AG04450 (cell line): Measurements from ENCODE around the gene TAGAP. TPM values are rescaled to one million over a fixed set of nuclear protein-coding genes. Genes with fewer than 3 reads are reported as not detected.
"Not testable (repeated sequence)": the region's sequence is repeated elsewhere in the genome, so short reads cannot be mapped to it uniquely, and the experiment has no call there.

ENCODE experiments used
- CTCF ChIA-PET: fragments of 300-600, 350-600 bp; formaldehyde crosslinking; extraction: SDS; loops from one replicate; lab custom pipeline; 2022; ENCODE audit warnings: antibody characterized with exemption, inconsistent platforms; lab: Charles Lee
- POLR2A ChIA-PET: fragments of 350-600 bp; formaldehyde crosslinking; extraction: SDS; loops from one replicate; lab custom pipeline; 2021; ENCODE audit warnings: antibody characterized with exemption, inconsistent platforms; lab: Yijun Ruan, JAX
- DNase-seq: peaks from one replicate; pipeline ENCODE4 v3.0.0-alpha.2; 2011; ENCODE audit warnings: low read depth, low spot score
- H3K27ac ChIP-seq: one replicate; pipeline ENCODE4 v1.5.1; 2012; ENCODE audit warnings: low read depth, low read length, control low read depth
- H3K27me3 ChIP-seq: one replicate; pipeline ENCODE4 v1.6.0; 2012; ENCODE audit warnings: low read length; ENCODE audit not compliant: control insufficient read depth, insufficient read depth
- H3K4me3 ChIP-seq: 2 replicates; pipeline ENCODE4 v1.5.1; 2011; ENCODE audit warnings: mild to moderate bottlenecking, low read depth, low read length, control low read depth
- H3K9me3 ChIP-seq: 2 replicates; pipeline ENCODE4 v1.5.1; 2012; ENCODE audit warnings: low read length; ENCODE audit not compliant: control insufficient read depth, insufficient read depth
- polyA plus RNA-seq: library from polyadenylated mRNA; depleted of rRNA; stranded (reverse); fragments of >200 nt; gene quantifications from 2 replicates; pipeline ENCODE4 v1.2.3, GENCODE V29; 2011
- TF ChIP-seq, protein P1 (sequence below): IDR thresholded peaks from 2 replicates; pipeline ENCODE4 v1.5.1; 2011; ENCODE audit warnings: low read depth, low read length, control low read depth, inconsistent platforms

TAGAP gene
- polyA plus RNA-seq, 1 experiment = not detected

DNA sequence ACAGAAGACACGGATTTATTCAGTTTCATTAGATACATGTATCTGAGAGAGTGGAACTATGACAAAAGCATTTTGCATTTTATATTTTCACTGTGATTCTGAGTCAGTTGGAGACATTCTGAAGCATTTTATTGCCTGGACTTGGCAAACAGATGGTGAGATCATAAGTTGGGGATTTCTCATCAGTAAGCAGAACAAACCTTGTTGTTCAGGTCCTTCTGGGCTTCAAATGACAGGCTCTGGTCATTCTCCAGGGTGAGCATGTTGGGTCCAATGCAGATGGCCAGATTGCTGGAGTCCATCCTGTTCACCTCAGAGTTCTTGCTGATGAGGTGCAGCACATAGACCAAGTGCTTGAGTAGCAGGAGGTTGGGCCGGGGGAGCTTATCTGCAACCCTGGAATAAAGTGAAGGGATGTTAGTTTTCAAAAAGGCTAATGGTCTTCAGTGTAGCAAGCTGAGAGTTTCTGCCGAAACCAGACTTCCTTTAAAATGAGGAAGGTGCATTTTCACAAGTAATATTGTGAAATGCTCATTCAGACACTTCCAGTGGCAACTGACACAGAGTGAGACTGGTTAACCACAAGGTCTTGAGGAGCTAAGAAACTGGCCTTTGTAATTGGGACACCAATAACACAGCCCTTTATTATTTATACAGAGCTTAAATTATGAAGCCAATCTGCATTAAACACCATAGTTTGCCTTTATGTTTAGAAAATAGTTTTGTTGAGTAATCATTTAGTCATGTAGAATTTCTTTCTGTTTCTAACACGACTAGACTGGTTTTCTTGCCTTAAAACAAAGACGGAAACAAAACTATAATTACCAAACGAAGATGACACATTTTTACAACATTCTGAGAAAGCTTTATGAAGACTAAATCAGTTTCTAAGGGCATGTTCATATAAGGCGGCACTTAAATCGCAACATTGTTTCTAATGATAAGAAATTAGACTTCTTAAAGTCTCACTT is 5.6 kb downstream of the TAGAP start:
- peaks cover 14% of the 10 kb centered on the region for H3K27me3 ChIP-seq
- ChIA-PET CTCF (interaction anchor here (4.0 to 4.2 kb wide), 2 partner anchors 64 to 96 kb away, joined by 19 to 50 read pairs; no protein-coding TSS in a partner anchor), POLR2A (no interaction called here)
- no peaks in the 10 kb centered on the region for H3K9me3 ChIP-seq
- DNase-seq = no peak
- TF ChIP-seq, protein P1, sequence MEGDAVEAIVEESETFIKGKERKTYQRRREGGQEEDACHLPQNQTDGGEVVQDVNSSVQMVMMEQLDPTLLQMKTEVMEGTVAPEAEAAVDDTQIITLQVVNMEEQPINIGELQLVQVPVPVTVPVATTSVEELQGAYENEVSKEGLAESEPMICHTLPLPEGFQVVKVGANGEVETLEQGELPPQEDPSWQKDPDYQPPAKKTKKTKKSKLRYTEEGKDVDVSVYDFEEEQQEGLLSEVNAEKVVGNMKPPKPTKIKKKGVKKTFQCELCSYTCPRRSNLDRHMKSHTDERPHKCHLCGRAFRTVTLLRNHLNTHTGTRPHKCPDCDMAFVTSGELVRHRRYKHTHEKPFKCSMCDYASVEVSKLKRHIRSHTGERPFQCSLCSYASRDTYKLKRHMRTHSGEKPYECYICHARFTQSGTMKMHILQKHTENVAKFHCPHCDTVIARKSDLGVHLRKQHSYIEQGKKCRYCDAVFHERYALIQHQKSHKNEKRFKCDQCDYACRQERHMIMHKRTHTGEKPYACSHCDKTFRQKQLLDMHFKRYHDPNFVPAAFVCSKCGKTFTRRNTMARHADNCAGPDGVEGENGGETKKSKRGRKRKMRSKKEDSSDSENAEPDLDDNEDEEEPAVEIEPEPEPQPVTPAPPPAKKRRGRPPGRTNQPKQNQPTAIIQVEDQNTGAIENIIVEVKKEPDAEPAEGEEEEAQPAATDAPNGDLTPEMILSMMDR = no peak
- no peak overlapping the region for H3K27ac ChIP-seq
- H3K4me3 ChIP-seq = no peak overlapping the region

DNA sequence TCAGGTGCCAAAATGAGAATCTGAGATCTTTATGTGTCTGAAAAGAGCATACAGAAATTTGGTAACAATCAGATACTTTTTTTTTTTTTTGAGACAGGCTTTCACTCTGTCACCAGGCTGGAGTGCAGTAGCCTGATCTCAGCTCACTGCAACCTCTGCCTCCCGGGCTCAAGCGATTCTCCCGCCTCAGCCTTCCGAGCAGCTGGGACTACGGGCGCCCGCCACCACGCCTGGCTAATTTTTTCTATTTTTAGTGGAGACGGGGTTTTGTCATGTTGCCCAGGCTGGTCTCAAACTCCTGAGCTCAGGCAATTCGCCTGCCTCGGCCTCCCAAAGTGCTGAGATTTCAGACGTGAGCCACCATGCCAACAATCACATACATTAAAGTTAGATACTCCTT is 6.5 kb downstream of the TAGAP start:
- POLR2A ChIA-PET, CTCF ChIA-PET, H3K27ac ChIP-seq, DNase-seq, H3K4me3 ChIP-seq, H3K9me3 ChIP-seq: not testable (repeated sequence)
- H3K27me3 ChIP-seq = peaks cover 16% of the 10 kb centered on the region

GRCh38 chr6:159037756-159038290 is 7.0 kb downstream of the TAGAP start:
- TF ChIP-seq, protein P1 = no peak
- Histone ChIP-seq H3K9me3 (no peaks in the 10 kb centered on the region), H3K27me3 (peaks cover 21% of the 10 kb centered on the region), H3K27ac (no peak overlapping the region), H3K4me3 (no peak overlapping the region)
- CTCF ChIA-PET = no interaction called here
- POLR2A ChIA-PET = no interaction called here
- DNase-seq = no peak

GRCh38 chr6:159036673-159037072 is 8.1 kb downstream of the TAGAP start:
- Histone ChIP-seq H3K9me3 (no peaks in the 10 kb centered on the region), H3K27me3 (peaks cover 20% of the 10 kb centered on the region), H3K27ac (no peak overlapping the region), H3K4me3 (no peak overlapping the region)
- ChIA-PET POLR2A (no interaction called here), CTCF (no interaction called here)
- no peak for DNase-seq
- TF ChIP-seq, protein P1 = no peak

GRCh38 chr6:159035891-159036290 is 8.9 kb downstream of the TAGAP start:
- TF ChIP-seq, protein P1 = no peak
- DNase-seq = no peak
- ChIA-PET CTCF (interaction anchor here (1.2 kb wide), 1 partner anchor 69 kb away, joined by 3 read pairs; no protein-coding TSS in a partner anchor), POLR2A (no interaction called here)
- Histone ChIP-seq H3K27me3 (peaks cover 19% of the 10 kb centered on the region), H3K27ac (no peak overlapping the region), H3K4me3 (no peak overlapping the region), H3K9me3 (no peaks in the 10 kb centered on the region)
